Measurements from ENCODE around the gene PHACTR1.

GRCh38 chr6:13166269-13166668, 449.7 kb downstream of the PHACTR1 start:
- no peak for TF ChIP-seq POLR2AphosphoS5 (IDR thresholded peaks at IDR 0.05; ENCODE audit: borderline replicate concordance, low read depth, low read length)
- TF ChIP-seq EZH2 (IDR thresholded peaks at IDR 0.05) = no peak

Measured in SK-N-MC (cell line).